Measurements from ENCODE around the gene TIMELESS.

DNA sequence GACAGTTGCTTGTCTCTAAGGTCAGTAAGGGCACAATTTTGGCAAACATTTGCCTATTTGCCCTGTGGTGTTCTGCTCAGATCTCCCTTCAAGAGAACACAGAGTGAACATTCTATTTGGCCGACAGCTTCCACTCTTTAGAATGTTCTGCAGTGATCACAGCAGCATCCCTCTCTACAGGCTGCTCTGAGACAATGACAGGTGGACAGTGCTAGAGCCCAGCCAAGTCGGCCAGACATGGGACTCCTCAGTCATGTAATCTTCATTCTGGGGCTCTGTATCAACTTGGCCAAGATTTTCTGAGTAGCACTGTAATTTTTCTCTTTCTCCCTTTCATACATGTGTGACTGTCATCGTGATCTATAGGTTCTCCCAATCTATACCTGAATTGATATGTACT lies 34.8 kb downstream of the TIMELESS start:
- no peak for TF ChIP-seq POLR2AphosphoS5 (IDR thresholded peaks at IDR 0.05)
- TF ChIP-seq CTCF (IDR thresholded peaks at IDR 0.05 in 8 of 11, conservative IDR thresholded peaks at IDR 0.05 in 3 of 11), result no peak
- no peak for TF ChIP-seq POLR2A (IDR thresholded peaks at IDR 0.05)
